GM23248 (cell line): ENCODE data around the gene IQGAP3. TPM values are rescaled to one million over a fixed set of nuclear protein-coding genes. Genes with fewer than 3 reads are reported as not detected.

Source experiments
- DNase-seq: peaks from one replicate; pipeline ENCODE4 v3.0.0-alpha.2; 2015
- H2AFZ ChIP-seq: fragments of 200-600 bp; sonication (generic); 2 replicates; pipeline ENCODE4 v1.6.1; 2016; ENCODE audit warnings: antibody characterized with exemption
- H3F3A ChIP-seq: fragments of 200-600 bp; sonication (generic); 2 replicates; pipeline ENCODE4 v1.6.1; 2016; ENCODE audit warnings: mild to moderate bottlenecking, antibody characterized with exemption, mixed run types; ENCODE audit not compliant: insufficient read depth
- H3K27ac ChIP-seq: fragments of 200-600 bp; sonication (generic); 2 replicates; pipeline ENCODE4 v1.5.1; 2016; ENCODE audit warnings: mild to moderate bottlenecking
- H3K27me3 ChIP-seq: fragments of 200-600 bp; sonication (generic); replicated peaks from 2 replicates; pipeline ENCODE4 v1.6.1; 2016; ENCODE audit warnings: mild to moderate bottlenecking; ENCODE audit not compliant: insufficient read depth
- H3K36me3 ChIP-seq: fragments of 200-600 bp; sonication (generic); 2 replicates; pipeline ENCODE4 v1.6.1; 2016; ENCODE audit warnings: low read depth, mild to moderate bottlenecking
- H3K4me1 ChIP-seq: fragments of 200-600 bp; sonication (generic); 2 replicates; pipeline ENCODE4 v1.6.1; 2016; ENCODE audit warnings: mild to moderate bottlenecking; ENCODE audit not compliant: insufficient read depth
- H3K4me2 ChIP-seq: fragments of 200-600 bp; sonication (generic); one replicate; pipeline ENCODE4 v1.6.1; 2016; ENCODE audit warnings: mild to moderate bottlenecking; ENCODE audit not compliant: unreplicated experiment
- H3K4me3 ChIP-seq: fragments of 200-600 bp; sonication (generic); 2 replicates; pipeline ENCODE4 v1.5.1; 2016; ENCODE audit warnings: mild to moderate bottlenecking
- H3K79me2 ChIP-seq: fragments of 200-600 bp; sonication (generic); 2 replicates; pipeline ENCODE4 v1.6.1; 2016; ENCODE audit warnings: mild to moderate bottlenecking; ENCODE audit not compliant: insufficient read depth
- H3K9ac ChIP-seq: fragments of 200-600 bp; sonication (generic); 2 replicates; pipeline ENCODE4 v1.6.1; 2016; ENCODE audit warnings: mild to moderate bottlenecking
- H3K9me2 ChIP-seq: fragments of 200-600 bp; sonication (generic); 2 replicates; pipeline ENCODE4 v1.6.1; 2016; ENCODE audit warnings: mixed run types, mild to moderate bottlenecking, moderate library complexity; ENCODE audit not compliant: insufficient read depth
- H3K9me3 ChIP-seq: fragments of 200-600 bp; sonication (generic); one replicate; pipeline ENCODE4 v1.6.1; 2017; ENCODE audit warnings: low read depth
- H4K20me1 ChIP-seq: fragments of 200-600 bp; sonication (generic); 2 replicates; pipeline ENCODE4 v1.6.0; 2016; ENCODE audit not compliant: insufficient read depth
- EZH2 ChIP-seq: fragments of 200-600 bp; sonication (generic); IDR thresholded peaks from 2 replicates; pipeline ENCODE4 v1.6.1; 2018; ENCODE audit warnings: antibody characterized with exemption, mild to moderate bottlenecking; ENCODE audit not compliant: insufficient read depth, poor library complexity, severe bottlenecking
- EZH2phosphoT487 ChIP-seq: fragments of 200-600 bp; sonication (generic); IDR thresholded peaks from 2 replicates; pipeline ENCODE4 v1.6.1; 2018; ENCODE audit warnings: antibody characterized with exemption, moderate library complexity, mild to moderate bottlenecking, low read depth; ENCODE audit not compliant: insufficient read depth
- WGBS, 2 experiments: methylation state at CpG; one replicate each; pipeline ENCODE4 v1.1.6; 2015 to 2017; ENCODE audit warnings: low lambda C conversion rate in 2 of 2, low coverage in 1 of 2; ENCODE audit errors: missing lambda C conversion rate in 2 of 2; 5-methylcytosine and 5-hydroxymethylcytosine counted together
- in situ Hi-C: fragments of 300-500 bp; cut with MboI; formaldehyde crosslinking; loops from 2 replicates; pipeline ENCODE4 v1.15.0; 2020
- polyA plus RNA-seq: library from polyadenylated mRNA; unstranded; fragments of >200 nt; fragmentation: Nextera tagmentation; extraction: Ambion mirVana; gene quantifications from 2 replicates; pipeline ENCODE4 v1.2.1, GENCODE V29; 2016
- total RNA-seq: library from RNA; depleted of rRNA; stranded (reverse); fragments of >200 nt; shearing (Covaris generic); gene quantifications from 2 replicates; pipeline ENCODE4 v1.2.3, GENCODE V29; 2014

IQGAP3 gene
- total and polyA plus RNA-seq, 2 experiments from 2014 or later, result 5.6 to 14.7 TPM

DNA sequence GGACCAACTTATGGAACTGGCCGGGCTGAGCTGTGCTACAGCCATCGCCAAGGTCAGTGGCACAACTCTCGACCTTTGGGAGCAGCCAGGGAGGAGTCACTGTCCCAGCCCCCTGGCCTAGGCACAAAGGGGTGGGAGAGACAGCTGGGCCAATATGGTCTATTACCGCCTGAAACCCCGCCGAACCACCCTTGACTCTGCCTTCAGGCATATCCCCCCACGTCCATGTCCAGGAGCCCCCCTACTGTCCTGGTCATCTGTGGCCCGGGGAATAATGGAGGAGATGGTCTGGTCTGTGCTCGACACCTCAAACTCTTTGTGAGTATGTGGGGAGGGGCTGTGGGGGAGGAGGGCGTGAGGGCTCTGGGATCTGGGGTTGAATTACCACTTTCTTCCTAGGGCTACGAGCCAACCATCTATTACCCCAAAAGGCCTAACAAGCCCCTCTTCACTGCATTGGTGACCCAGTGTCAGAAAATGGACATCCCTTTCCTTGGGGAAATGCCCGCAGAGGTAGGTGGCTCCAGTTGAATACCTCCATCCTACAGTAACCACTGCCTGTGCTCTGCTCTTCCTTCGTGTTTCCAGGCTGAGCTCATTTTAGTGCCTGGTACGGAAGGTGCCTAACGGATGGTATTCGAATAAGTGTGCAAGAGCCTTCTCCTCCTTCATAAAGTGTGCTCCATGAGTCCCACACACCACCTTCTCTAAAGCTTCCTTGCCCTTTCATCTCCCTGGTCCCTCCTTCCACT is 20.0 kb upstream of the IQGAP3 start:
- Histone ChIP-seq H3K9ac (peak overlapping the region; percentile 89), H3K36me3 (no peaks in the 10 kb centered on the region; the same call in 1 of the 2 replicates), H3K9me3 (no peaks in the 10 kb centered on the region), H2AFZ (peak overlapping the region; percentile 99), H3K79me2 (peaks cover 6% of the 10 kb centered on the region), H4K20me1 (no peaks in the 10 kb centered on the region), H3K9me2 (no peaks in the 10 kb centered on the region), H3F3A (peaks cover 19% of the 10 kb centered on the region; the same call in 1 of the 2 replicates), H3K27ac (no peak overlapping the region), H3K4me3 (peak overlapping the region; percentile 99), H3K27me3 (no peaks in the 10 kb centered on the region), H3K4me1 (peaks cover 5% of the 10 kb centered on the region; the same call in 1 of the 2 replicates), H3K4me2 (peak overlapping the region; percentile 92)
- in situ Hi-C loops, result no loop called here
- no peak for DNase-seq
- 34 to 39% methylated on average over 12 to 16 of the region's 16 CpGs for WGBS, 2 experiments
- TF ChIP-seq EZH2phosphoT487 (no peak), EZH2 (no peak)

DNA sequence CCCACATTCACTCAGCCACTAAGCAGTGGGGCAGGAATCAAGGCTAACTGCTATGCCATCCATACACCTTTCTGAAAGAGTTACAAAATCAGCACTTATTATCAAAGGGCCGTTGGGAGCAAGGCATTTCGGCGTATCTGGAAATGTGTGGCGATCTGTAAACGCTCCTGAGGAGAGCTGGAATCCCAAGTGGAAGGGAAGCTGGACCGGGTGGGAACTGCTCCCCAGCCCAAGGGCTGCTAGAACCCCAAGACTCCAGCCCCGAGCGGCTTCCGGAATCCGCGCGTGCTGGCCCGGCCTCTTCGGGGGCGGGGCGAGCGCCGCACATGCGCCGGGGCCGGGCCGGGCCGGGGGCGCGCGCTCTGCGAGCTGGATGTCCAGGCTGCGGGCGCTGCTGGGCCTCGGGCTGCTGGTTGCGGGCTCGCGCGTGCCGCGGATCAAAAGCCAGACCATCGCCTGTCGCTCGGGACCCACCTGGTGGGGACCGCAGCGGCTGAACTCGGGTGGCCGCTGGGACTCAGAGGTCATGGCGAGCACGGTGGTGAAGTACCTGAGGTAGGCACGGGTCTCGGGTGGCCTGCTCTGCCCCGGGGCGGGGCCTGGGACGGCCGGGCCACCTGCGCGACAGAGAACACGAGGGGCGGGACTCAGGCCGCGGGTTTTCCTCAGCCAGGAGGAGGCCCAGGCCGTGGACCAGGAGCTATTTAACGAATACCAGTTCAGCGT is 19.2 kb upstream of the IQGAP3 start, which contains the start of gene NAXE:
NAXE (plus strand) TSS at position 345 of the 726 bp plus-strand sequence; CDS start at position 374, 29 bp downstream.
- peaks cover 19% of the 10 kb centered on the region; the same call in 1 of the 2 replicates for H3F3A ChIP-seq
- H4K20me1 ChIP-seq, result no peaks in the 10 kb centered on the region
- H3K79me2 ChIP-seq, result peaks cover 6% of the 10 kb centered on the region
- H3K9me2 ChIP-seq, result no peaks in the 10 kb centered on the region
- peak within 1 kb of the TSS; percentile 99 for H3K4me3 ChIP-seq
- WGBS, 2 experiments, result 0 to 1% methylated on average over 32 to 43 of the region's 60 CpGs
- H3K27me3 ChIP-seq, result no peaks in the 10 kb centered on the region
- H2AFZ ChIP-seq, result peak within 1 kb of the TSS; percentile 99
- H3K9ac ChIP-seq, result peak within 1 kb of the TSS; percentile 89
- H3K36me3 ChIP-seq, result no peaks in the 10 kb centered on the region; the same call in 1 of the 2 replicates
- peak within 1 kb of the TSS; percentile 55 for H3K27ac ChIP-seq
- H3K4me1 ChIP-seq, result peaks cover 5% of the 10 kb centered on the region; the same call in 1 of the 2 replicates
- H3K9me3 ChIP-seq, result no peaks in the 10 kb centered on the region
- peak within 1 kb of the TSS; percentile 92 for H3K4me2 ChIP-seq
- peak; percentile 85 for DNase-seq
- no peak for TF ChIP-seq EZH2phosphoT487
- no peak for TF ChIP-seq EZH2
- in situ Hi-C loops, result no loop called here

DNA sequence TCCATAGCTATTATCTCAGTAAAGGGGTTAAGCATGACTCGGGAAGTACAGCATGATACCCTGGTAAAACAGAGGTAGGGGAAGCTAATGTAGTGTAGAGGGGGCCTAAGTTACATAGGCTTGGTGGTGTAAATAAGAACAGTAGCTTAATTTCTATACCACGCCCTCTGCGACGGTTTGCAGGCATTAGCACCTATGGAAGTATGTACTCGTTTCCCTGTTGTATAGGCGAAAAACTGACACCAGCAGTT is 18.7 kb upstream of the IQGAP3 start:
- in situ Hi-C loops, result no loop called here
- Histone ChIP-seq H3F3A (peaks cover 19% of the 10 kb centered on the region; the same call in 1 of the 2 replicates), H3K79me2 (peaks cover 6% of the 10 kb centered on the region), H3K9me2 (no peaks in the 10 kb centered on the region), H3K4me2 (peak overlapping the region; percentile 92), H3K9ac (peak overlapping the region; percentile 89), H3K4me3 (peak overlapping the region; percentile 99), H3K27ac (peak overlapping the region; percentile 55), H3K4me1 (peaks cover 5% of the 10 kb centered on the region; the same call in 1 of the 2 replicates), H3K9me3 (no peaks in the 10 kb centered on the region), H4K20me1 (no peaks in the 10 kb centered on the region), H3K27me3 (no peaks in the 10 kb centered on the region), H2AFZ (peak overlapping the region; percentile 99), H3K36me3 (no peaks in the 10 kb centered on the region; the same call in 1 of the 2 replicates)
- TF ChIP-seq EZH2phosphoT487 (no peak), EZH2 (no peak)
- DNase-seq, result no peak
- WGBS, 2 experiments, result 14 to 16% methylated on average over 6 of the region's 6 CpGs

DNA sequence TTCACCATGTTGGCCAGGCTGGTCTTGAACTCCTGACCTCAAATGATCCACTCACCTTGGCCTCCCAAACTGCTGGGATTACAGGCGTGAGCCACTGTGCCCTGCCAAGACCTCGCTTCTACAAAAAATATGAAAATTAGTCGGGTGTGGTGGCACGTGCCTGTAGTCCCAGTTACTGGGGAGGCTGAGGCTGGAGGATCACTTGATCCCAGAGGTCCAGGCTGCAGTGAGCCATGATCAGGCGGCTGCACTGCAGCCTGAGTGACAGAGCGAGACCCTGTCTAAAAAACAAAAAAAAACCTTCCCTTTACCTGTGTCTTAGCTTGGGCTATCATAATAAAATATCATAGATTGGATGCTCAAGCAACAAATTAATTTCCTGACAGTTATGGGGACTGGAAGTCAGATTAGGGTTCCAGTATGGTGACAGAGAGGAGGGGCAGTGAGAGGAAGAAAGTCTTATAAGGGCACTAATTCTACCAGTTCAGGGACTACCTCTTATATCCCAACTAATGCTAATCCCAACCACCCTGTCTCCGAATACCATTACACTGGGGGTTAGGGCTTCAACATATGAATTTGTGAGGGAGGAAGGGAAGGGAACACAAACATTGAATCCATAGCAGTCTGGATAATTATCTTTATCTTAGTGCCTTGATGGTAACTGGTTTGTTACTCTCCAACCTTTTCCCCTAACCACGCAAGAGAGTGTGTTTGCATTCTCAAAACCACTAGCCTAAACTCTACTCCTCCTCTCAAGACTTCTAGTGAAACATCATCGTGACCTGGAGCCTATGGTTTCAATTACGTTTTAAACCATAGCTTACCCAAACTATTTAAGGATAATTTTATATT is 18.2 kb upstream of the IQGAP3 start:
- in situ Hi-C loops, result no loop called here
- peak overlapping the region; percentile 99 for H3K4me3 ChIP-seq
- no peaks in the 10 kb centered on the region for H3K9me2 ChIP-seq
- H2AFZ ChIP-seq, result peak overlapping the region; percentile 99
- H3K79me2 ChIP-seq, result peaks cover 6% of the 10 kb centered on the region
- no peaks in the 10 kb centered on the region for H3K27me3 ChIP-seq
- no peak for TF ChIP-seq EZH2phosphoT487
- TF ChIP-seq EZH2, result no peak
- peak overlapping the region; percentile 89; the same call in 1 of the 2 replicates for H3K9ac ChIP-seq
- DNase-seq, result no peak
- H4K20me1 ChIP-seq, result no peaks in the 10 kb centered on the region
- peak overlapping the region; percentile 92 for H3K4me2 ChIP-seq
- no peaks in the 10 kb centered on the region for H3K9me3 ChIP-seq
- WGBS, 2 experiments, result 80 to 87% methylated on average over 10 of the region's 10 CpGs
- H3K27ac ChIP-seq, result no peak overlapping the region
- H3K4me1 ChIP-seq, result peaks cover 5% of the 10 kb centered on the region; the same call in 1 of the 2 replicates
- no peaks in the 10 kb centered on the region; the same call in 1 of the 2 replicates for H3K36me3 ChIP-seq
- H3F3A ChIP-seq, result peaks cover 19% of the 10 kb centered on the region; the same call in 1 of the 2 replicates
